Upper lobe of right lung (tissue), 1 donor: Measurements from ENCODE around the gene RANBP1. TPM values are rescaled to one million over a fixed set of nuclear protein-coding genes. Genes with fewer than 3 reads are reported as not detected.
A peak's percentile ranks its signal among the peaks of the same experiment; 100 is the strongest.

Experiments
- ATAC-seq: fragments of 200-7000 bp; cut with Tn5 transposase; one replicate; pipeline ENCODE4 v1.9.1; 2020; ENCODE audit warnings: mild to moderate bottlenecking, moderate library complexity
- DNase-seq: peaks from one replicate; pipeline ENCODE4 v3.0.0-alpha.2; 2020
- H3K27ac ChIP-seq: fragments of 200-600 bp; one replicate; pipeline ENCODE4 v1.8.0; 2022
- H3K27me3 ChIP-seq: fragments of 200-600 bp; one replicate; pipeline ENCODE4 v1.8.0; 2022; ENCODE audit warnings: mild to moderate bottlenecking
- H3K36me3 ChIP-seq: fragments of 200-600 bp; one replicate; pipeline ENCODE4 v1.8.0; 2022
- H3K4me1 ChIP-seq: fragments of 200-600 bp; one replicate; pipeline ENCODE4 v1.8.0; 2022
- H3K4me3 ChIP-seq: fragments of 200-600 bp; one replicate; pipeline ENCODE4 v1.8.0; 2022; ENCODE audit warnings: mild to moderate bottlenecking
- H3K9me3 ChIP-seq: fragments of 200-600 bp; one replicate; pipeline ENCODE4 v1.8.0; 2022
- intact Hi-C: fragments of 100-400 bp; cut with DNase I; formaldehyde crosslinking; loops from one replicate; pipeline ENCODE4 v1.11.0; 2022
- total RNA-seq: library from RNA; stranded (reverse); fragmentation: NEBNext Ultra II Directional; extraction: Animal tissue kit (Norgen Biotek cat#: 25700); gene quantifications from one replicate; pipeline ENCODE4 v1.2.1, GENCODE V29; 2021
- TF ChIP-seq, protein P1 (sequence below): fragments of 200-600 bp; IDR thresholded peaks from one replicate; pipeline ENCODE4 v1.8.0; 2022; ENCODE audit warnings: antibody characterized with exemption
- donor health status: DM: no; HTN: yes; CAD: no; lungs with severe emphysema.

The RANBP1 gene
- total RNA-seq, 1 donor from 2014 or later, result 53.0 TPM

DNA sequence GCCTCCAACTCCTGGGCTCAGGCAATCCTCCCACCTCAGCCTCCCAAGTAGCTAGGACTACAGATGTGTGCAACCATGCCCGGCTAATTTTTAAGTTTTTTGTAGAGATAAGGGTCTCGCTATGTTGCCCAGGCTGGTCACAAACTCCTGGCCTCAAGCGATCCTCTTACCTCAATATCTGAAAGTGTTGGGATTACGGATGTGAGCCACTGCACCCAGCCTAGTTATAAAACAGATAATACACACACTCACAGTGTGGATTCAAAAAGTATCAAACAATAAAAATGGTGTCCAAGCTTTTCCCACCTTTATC lies 35.3 kb downstream of the RANBP1 start:
- ATAC-seq, result no peak
- Histone ChIP-seq H3K27ac (no peak overlapping the region), H3K9me3 (no peaks in the 10 kb centered on the region), H3K27me3 (no peaks in the 10 kb centered on the region), H3K4me3 (no peak overlapping the region), H3K4me1 (no peaks in the 10 kb centered on the region), H3K36me3 (no peaks in the 10 kb centered on the region)
- intact Hi-C loops, result no loop called here
- no peak for DNase-seq
- TF ChIP-seq, protein P1, sequence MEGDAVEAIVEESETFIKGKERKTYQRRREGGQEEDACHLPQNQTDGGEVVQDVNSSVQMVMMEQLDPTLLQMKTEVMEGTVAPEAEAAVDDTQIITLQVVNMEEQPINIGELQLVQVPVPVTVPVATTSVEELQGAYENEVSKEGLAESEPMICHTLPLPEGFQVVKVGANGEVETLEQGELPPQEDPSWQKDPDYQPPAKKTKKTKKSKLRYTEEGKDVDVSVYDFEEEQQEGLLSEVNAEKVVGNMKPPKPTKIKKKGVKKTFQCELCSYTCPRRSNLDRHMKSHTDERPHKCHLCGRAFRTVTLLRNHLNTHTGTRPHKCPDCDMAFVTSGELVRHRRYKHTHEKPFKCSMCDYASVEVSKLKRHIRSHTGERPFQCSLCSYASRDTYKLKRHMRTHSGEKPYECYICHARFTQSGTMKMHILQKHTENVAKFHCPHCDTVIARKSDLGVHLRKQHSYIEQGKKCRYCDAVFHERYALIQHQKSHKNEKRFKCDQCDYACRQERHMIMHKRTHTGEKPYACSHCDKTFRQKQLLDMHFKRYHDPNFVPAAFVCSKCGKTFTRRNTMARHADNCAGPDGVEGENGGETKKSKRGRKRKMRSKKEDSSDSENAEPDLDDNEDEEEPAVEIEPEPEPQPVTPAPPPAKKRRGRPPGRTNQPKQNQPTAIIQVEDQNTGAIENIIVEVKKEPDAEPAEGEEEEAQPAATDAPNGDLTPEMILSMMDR, result no peak

DNA sequence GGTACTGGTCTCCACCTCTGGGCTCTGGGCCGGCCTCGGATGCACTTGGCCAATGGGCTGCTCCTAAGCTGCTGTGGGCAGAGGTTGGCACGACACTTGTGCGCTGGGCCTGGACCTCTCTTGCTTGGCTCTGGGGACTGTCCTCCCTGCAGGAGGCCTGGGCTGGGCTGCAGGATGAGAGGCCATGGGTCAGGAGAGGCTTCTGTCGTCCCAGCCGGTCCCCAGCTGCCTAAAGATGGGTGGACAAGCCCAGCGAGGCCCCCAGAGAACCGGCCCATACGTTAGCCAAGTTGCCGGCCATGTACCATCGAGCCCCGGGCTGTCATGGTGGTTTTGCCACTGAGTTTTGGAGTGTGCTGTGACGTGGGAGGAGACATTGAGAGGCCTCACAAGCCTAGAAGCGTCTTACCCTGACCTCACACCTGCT lies 36.6 kb downstream of the RANBP1 start:
- ATAC-seq, result no peak
- H3K4me1 ChIP-seq, result no peaks in the 10 kb centered on the region
- H3K36me3 ChIP-seq, result no peaks in the 10 kb centered on the region
- no peak overlapping the region for H3K4me3 ChIP-seq
- H3K27ac ChIP-seq, result no peak overlapping the region
- no peaks in the 10 kb centered on the region for H3K9me3 ChIP-seq
- DNase-seq, result no peak
- TF ChIP-seq, protein P1, result no peak
- no peaks in the 10 kb centered on the region for H3K27me3 ChIP-seq
- intact Hi-C loops, result no loop called here

DNA sequence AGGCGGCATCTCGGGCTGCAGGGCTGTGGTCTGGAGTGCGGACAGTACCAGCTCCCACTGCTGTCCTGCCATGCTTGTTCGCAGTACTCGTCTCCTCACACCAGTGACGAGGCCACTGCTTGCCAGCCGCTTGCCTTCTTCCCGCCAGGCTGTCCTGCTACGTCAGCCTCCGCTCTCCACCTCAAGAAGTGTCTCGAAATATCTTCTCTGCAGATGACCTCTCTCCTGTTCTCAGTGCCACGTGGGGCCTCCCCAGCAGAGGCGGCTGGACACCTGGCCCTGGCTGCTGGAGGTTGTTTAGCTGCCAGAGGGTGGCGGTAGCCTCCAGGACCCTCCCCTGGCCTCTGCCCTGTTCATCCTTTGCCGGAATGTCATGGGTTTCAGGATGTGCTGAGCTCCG lies 38.0 kb downstream of the RANBP1 start:
- no peak overlapping the region for H3K27ac ChIP-seq
- ATAC-seq (no peak), DNase-seq (no peak)
- no peak overlapping the region for H3K4me3 ChIP-seq
- no peaks in the 10 kb centered on the region for H3K4me1 ChIP-seq
- no peaks in the 10 kb centered on the region for H3K36me3 ChIP-seq
- TF ChIP-seq, protein P1, result no peak
- intact Hi-C loops, result no loop called here
- H3K27me3 ChIP-seq, result no peaks in the 10 kb centered on the region
- no peaks in the 10 kb centered on the region for H3K9me3 ChIP-seq

DNA sequence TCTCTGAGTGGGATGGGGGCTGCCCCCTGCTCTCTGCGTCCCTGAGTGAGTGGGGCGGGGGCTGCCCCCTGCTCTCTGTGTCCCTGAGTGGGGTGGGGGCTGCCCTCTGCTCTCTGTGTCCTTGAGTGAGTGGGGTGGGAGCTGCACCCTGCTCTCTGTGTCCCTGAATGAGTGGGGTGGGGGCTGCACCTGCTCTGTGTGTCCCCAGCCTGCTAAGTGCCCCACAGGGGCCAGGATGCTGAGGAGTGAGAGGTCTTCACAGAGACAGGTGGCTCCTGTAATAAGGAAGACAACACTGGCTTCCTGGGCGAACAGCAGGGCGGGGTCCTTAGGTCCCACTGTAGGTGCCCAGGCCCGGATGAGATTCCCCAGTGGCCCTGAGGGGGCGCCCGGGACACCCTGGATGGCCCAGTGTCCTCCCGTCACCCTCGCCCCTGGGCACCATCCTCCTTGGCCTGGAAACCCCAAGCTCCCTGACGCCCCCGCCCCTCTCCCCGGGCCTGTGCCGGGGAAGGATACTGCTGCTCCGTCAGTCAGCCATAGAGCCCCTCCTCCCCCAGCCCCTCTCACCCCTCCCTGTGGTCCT lies 38.8 kb downstream of the RANBP1 start:
- no peak for DNase-seq
- intact Hi-C loops, result loop anchor here (5.0 kb wide), 1 partner anchor 133 kb away; no protein-coding TSS in a partner anchor

DNA sequence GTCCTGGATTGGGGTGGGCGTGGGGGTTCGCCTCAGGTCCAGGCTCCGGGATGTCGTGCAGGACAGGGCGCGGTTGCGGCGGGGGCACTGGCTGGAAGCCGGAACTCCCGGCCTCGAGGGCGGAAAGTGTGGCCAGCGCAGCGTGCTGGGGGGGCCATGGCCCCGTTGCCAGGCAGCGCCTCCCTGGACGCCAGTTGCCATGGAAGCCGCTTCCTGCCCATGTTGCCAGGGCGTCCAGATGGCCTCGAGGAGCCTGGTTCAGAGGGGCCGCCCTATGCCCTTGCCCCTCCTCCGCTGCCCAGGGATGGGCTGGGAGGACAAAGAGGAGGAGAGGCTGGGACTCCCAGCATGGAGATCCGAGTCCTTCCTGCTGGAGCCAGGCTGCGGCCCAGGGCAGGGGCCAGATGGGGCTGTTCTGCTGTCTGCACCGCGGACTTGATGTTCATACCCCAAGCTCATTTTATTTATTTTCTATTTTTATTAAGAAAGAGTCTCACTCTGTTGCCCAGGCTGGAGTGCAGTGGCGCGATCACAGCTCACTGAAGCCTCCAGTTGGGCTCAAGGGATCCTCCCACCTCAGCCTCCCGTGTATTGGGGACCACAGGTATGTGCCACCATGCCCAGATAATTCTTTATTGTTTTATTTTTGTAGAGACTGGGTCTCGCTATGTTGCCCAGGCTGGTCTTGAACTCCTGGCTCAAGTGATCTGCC lies 39.6 kb downstream of the RANBP1 start:
- Histone ChIP-seq H3K4me3 (peak overlapping the region; percentile 16), H3K9me3 (no peaks in the 10 kb centered on the region), H3K27ac (no peak overlapping the region), H3K4me1 (no peaks in the 10 kb centered on the region), H3K36me3 (no peaks in the 10 kb centered on the region), H3K27me3 (no peaks in the 10 kb centered on the region)
- ATAC-seq (peak; percentile 51), DNase-seq (no peak)
- TF ChIP-seq, protein P1, result no peak
- intact Hi-C loops, result loop anchor here (5.0 kb wide), 1 partner anchor 132 kb away; no protein-coding TSS in a partner anchor

More for the DNA sequence above, 38.8 kb downstream of the RANBP1 start:
- H3K27me3 ChIP-seq, result no peaks in the 10 kb centered on the region
- ATAC-seq, result no peak
- peak overlapping the region; percentile 16 for H3K4me3 ChIP-seq
- H3K36me3 ChIP-seq, result no peaks in the 10 kb centered on the region
- H3K4me1 ChIP-seq, result no peaks in the 10 kb centered on the region
- H3K9me3 ChIP-seq, result no peaks in the 10 kb centered on the region
- TF ChIP-seq, protein P1, result peak; percentile 10
- no peak overlapping the region for H3K27ac ChIP-seq
